ENCODE results near the gene ITGB1BP1.

Gene ITGB1BP1

DNA sequence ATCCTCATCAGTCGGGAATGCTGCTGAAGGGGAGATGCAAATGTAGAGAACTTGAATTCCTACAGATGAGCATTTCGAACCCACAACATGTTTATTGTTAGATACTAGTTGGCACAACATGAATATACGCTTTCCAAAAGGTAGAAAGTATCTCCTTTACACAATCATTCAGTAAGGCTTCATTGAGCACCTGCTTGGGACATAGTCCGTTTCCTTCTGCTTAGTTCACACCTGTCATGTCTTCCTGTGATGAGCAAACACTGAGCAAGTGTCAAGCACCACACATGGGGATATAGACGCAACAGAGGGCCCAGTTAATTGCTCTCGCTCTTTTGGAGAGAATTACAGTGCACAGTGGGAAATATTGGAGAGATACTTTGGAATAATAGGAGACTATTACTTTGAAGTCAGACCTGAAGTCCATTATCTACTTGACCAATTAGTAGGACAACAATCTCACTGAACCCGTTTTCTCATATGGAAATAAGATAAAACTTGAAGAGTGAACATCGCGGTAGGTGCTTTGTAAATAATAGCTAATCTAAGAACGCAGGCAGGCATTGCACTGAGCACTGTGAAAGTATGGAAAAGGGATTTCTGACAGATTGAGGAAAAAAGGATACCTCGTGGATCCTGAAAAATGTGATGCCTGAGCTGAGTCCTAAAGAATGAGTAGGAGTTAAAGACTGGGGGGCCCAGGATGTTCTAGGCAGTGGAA lies 1.3 kb upstream of the ITGB1BP1 start:
- no peak for DNase-seq (ENCODE audit: low read depth)

DNA sequence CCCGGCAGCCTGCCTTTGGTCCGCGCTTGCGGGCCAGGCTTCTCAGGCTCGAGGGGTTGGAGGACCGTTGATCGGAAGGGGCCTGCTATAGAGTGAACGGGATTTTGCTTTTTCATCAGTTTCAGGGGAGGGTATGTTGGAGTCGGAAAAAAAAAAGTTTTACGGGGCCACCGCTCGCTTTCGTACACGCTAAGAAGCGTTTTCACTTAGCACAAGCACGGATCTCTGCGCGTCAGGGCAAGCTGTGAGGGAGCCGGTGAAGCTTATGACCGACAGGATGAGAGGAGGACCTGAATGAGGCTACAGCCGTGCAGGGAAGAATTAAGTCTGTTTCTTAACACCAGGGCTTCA lies 569 bp upstream of the ITGB1BP1 start:
- no peak for DNase-seq (ENCODE audit: low read depth)

DNA sequence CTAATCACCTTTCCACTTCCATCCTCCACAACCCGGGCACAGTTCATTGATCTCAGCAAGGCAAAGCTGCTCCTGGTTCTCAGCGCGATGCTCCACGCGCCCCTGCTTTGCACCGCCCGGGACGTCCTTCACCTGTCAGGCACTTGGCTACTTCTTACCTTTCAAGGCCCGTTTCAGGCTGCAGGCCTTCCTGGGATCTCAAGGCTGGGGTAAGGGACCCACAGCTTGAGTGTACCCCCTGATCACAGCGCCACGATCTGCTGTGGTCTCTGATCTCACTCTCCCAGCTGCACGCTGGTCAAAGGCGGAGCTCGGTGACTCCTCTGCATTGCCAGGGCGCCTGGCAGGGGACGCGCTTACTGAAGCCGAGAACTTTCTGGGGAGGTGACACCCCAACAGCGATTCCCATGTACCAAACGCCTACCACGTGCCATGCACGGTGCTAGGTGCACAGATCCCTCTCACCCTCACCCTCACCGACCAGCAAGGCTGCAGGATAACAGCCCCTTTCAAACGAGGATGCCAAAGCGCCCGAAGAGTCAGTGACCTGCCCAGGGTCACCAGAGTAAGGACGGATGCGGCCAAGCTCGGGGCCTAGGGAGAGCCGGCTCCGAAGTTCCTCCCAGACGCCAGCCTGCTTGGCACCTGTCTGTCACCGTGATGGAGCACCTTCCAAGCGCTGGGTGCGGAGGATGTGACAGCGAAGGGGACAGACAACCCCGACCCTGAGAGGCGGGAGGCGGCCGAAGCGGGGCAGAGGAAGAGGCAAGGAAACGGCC lies 818 bp downstream of the ITGB1BP1 start:
- peak; percentile 13 for DNase-seq (ENCODE audit: low read depth)

DNA sequence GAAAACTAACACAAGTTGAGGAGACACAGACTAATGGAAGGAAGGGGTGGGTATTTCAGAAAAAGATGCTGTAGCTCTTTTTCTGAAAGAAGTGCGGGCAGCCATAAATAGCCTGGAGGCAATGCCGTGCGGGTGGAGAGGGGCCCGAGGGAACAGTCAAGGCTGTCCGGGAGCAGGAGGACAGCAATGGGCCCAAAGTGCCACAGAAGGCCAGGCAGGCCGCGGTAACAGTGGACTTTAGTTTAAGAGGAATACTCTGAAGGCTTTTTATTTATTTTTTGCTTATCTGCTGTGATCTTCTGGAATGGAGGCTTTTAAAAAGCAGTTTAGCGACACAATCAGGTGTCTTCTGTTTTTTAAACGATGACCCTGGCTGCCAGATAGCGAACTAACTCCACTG lies 2.8 kb downstream of the ITGB1BP1 start:
- no peak for DNase-seq (ENCODE audit: low read depth)

DNA sequence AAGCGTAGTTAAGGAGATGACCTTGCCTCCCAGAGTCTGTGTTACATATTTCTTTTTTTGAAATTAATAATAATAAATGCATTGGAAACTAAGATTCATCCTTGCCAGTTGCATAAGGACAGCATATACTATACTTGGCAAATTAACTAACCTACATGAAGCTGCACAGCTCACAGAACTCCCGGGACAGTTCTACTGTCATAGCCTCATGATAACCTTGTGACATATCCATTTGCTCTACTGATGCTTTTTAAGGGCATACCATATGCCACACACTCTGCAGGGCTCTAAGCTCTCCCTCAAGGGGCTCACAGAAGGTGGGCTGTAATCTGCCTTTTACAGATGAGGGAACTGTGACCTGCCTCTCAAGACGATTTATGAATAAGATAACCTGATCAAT lies 3.8 kb downstream of the ITGB1BP1 start:
- no peak for DNase-seq (ENCODE audit: low read depth)

DNA sequence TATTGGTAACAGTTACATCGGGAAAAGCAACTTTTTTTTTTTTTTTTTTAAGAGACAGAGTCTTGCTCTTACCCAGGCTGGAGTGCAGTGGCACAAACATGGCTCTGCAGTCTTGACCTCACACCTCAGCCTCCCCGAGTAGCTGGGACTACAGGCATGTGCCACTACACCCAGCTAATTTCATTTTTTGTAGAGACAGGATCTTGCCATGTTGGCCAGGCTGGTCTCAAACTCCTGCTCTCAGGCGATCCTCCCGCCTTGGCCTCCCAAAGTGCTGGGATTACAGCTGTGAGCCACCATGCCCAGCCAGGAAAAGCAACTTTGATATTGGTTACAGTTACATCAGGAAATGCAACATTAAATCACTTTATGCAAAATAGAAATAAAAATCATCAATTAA lies 4.6 kb downstream of the ITGB1BP1 start:
- no peak for DNase-seq (ENCODE audit: low read depth)

DNA sequence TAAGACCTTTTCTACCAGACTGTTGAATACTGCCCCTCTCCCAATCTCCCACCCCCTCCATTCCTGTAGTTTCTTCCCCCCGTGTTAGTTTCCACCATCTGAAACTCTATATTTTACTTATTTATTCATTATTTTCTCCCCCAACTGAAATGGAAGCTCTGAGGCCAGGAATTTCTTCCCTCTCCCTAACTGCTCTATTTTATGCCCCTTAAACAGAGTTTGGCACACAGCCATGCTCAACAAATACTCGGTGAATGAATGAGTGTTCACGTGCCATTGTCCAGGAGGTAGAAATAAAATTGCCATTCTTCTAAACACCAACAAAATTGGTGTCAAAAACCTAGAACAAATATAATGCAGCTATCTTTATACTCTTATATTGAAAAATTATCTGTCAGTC lies 5.6 kb downstream of the ITGB1BP1 start:
- no peak for DNase-seq (ENCODE audit: low read depth)

DNA sequence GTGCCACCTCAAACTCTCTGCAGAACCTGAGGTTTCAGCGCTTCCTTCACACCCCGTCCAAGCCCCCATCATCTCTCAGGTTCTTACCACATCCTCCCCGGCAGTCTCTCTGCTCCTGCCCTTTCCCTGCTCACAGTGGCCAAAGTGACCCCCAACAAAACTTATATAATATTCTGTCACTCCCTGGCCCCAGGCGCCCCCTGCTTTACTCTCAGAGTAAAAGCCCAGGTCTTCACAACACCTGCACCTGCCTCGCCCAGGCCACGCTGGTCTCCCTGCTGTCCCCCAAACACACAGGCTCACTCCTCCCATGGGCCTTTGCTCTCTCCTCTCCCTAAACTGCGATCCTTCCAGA lies 6.4 kb downstream of the ITGB1BP1 start:
- no peak for DNase-seq (ENCODE audit: low read depth)

DNA sequence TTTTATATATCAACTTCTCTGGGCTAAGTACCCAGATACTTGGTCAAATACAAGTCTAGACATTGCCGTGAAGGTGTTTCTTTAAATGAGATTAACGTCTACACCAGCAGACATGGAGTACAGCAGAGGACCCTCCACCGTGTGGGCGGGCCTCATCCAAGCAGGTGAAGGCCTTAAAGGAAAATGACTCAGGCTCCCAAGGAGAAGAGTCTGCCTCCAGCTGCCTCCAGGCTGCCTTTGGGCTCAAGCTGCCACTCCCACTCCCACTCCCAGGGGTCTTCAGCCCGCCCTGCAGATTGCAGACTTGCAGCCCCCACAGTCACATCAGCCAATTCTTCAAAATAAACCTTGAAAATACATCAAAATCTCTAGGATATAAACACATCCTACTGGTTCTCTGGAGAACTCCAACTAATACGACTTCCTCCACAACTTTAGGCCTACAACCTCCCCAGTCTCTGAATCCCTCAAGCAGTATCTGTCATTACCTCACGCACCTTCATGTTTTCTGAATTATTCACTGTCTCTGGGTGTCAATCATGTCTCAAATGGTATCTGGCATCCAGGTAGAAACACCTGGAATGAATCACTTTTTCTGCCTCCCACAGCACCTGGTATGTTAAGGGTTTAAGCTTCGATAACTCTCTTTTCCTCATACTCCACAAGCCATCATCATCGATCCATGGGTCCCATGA lies 6.9 kb downstream of the ITGB1BP1 start:
- no peak for DNase-seq (ENCODE audit: low read depth)

DNA sequence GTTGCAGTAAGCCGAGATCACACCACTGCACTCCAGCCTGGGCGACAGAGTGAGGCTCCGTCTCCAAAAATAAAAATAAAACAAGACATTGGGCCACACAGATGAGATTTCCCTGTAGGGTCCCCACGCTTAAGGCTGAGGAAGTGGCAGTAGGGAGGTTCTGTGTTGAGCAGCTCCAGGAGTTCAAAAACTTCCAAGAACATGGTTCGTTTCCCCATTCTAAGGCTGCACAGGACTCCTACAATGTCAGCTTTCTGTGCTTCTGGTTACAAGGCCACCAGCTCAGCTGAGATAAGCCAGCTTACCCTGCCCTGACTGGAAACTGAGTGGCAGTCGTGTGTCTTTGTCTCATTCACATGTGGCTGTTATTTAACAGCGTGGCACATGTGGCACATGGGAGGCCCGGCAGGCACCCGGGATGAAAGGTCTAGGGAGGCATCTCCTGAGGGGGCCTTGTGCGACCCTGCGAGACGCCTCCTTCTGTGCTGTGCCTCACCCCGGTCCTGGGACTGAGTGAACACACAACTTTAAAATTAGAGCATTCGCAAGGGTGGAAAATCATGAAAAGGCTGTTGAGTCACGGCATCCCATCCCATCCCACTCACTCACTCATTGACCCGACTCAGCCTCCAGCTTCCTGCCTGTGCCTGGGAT lies 7.7 kb downstream of the ITGB1BP1 start:
- no peak for DNase-seq (ENCODE audit: low read depth)

DNA sequence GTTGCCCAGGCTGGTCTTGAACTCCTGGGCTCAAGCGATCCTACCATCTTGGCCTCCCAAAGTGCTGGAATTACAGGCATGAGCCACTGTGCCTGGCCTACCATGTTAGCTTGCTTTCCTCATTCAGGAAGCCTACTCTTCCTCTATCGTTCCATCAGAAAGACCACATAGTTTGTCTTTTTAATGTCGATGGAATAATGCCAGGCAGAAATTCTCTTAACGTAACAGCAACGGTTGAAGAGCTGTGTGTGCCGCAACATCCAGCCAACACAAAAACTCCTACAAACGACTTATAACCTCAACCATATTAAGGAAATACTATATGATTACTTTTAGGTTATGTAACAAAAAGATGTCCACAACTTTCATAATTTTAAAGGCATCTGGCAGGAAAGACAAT lies 10.5 kb downstream of the ITGB1BP1 start:
- DNase-seq (ENCODE audit: low read depth) = no peak

DNA sequence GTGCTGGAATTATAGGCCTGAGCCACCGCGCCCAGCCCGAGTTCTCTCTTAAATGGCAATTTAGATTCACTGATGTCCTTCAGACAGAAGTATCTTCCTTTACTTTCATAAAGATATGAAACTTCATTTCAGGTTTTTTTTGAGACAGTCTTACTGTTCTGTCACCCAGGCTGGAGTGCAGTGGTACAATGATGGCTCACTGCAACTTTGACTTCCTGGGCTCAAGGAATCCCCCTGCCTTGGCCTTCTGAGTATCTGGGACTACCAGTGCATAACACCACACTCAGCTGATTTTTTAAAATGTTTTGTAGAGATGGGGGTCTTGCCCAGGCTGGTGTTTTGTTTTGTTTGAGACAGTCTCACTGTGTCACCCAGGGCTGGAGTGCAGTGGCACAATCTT lies 13.2 kb downstream of the ITGB1BP1 start:
- no peak for DNase-seq (ENCODE audit: low read depth)

DNA sequence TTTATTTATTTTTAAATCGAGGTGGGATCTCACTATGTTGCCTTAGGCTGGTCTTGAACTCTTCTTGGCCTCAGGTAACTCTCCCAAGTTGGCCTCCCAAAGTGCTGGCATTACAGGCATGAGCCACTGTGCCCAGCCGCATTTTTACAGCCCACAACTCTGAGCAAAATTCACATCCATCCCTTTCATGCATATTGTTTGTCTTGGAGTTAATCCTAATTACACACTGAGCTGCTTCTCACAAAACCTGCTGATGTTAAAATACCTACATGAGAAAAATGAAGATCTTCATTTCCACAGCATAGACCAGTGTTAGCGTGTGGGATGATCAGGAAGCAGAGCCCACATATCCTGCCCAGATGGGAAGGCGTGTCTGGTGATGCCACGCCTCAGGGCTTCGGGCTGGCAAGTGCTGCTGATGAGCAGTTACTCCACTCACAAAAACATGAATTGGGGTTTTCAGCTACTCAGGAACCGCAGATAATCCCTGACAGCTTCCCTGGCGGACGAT lies 14.6 kb downstream of the ITGB1BP1 start:
- DNase-seq (ENCODE audit: low read depth) = no peak

DNA sequence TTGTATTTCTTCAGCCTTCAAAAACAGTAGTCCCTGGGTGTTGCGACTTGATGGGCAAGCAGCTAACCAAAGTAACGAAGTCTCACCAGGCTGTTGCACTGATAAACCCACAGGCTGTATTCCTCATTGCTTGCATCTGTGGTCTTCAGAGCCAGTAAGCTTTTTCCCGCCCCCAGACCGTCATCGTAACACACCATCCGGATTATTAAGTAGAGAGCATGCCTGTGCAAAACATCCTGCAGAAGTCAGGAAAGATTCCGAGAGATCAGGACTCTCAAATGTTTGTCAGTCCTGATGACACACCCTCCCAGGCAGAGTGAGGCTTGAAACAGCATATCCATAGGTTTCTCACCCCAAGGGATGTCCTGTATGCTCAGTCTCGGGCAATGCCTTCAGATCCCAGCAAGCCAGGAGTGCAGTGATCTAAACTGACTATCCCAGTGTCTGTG lies 15.9 kb downstream of the ITGB1BP1 start:
- DNase-seq (ENCODE audit: low read depth) = no peak

DNA sequence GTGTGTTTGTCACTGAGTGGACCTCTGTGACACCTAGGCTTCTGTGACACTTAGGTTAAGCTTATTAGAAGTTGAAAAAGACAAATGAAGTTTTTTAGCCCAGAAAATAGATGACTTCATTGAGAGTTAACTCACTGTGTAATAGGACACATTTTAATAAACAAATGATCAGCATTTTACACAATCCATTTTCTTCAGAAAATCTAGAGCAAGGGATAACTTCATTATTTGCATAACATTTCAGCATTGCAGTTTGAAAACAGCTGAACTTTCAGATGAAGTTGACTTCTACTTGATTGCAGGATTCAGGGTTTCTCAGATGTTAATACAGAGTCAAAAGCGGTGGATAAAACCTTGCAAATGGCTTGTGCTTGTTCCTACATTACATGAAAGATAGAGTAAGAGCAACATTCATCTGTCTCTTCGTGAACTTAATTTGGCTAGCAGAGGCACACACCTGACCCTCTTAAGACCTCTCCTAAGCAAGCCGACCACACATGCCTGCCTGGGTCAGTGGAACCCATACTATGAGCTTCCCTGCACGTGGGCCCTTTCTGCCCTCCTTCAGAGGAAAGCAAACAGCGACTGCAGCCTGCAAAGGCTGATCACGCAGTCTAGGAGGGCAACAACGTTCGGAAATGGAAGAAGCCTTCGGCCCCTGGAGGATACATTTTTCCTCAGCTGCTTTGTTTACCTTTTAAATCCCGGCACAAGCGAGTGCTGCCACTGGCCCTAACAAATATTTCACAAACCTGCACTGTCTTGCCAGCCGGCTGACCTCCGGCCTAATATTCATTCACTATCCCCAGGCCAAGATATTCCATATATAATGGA lies 16.6 kb downstream of the ITGB1BP1 start:
- no peak for DNase-seq (ENCODE audit: low read depth)

DNA sequence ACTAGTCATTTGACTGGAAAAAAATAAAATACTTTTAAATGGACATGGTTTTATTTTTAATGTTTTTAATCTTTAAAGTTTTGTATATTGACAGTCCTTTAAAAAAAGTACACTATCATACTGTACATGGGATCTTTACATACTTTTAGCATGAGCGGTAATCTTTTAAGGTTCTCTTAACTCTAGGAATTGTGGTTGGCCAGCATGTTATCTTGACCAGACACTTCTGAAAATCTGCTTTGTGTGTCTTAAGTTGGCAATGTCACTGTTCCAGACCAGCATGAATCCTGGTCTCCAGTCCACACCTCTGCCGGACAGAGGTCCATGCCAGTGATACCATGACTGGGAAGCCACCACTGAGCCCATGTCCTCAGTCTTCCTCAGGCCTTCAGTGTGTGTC lies 17.7 kb downstream of the ITGB1BP1 start:
- DNase-seq (ENCODE audit: low read depth) = no peak

DNA sequence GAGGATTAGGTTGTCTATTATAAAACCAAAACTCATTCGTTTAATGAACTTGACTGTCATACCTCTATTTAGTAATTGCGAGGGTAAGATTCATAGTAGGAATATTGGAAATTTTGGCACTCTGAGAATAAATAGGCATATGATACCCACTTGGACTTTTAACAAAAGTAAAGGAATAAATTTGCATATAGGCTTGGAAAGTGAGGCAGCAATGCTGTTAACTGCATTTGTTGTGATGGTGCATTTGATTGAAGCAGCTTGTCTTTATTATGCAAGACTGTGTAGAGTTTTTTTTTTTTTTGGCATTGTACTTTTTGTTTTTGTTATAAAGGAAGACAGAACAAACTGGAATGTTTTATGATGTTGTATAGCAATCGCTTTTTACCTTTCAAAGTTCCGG lies 18.9 kb downstream of the ITGB1BP1 start:
- DNase-seq (ENCODE audit: low read depth) = no peak

DNA sequence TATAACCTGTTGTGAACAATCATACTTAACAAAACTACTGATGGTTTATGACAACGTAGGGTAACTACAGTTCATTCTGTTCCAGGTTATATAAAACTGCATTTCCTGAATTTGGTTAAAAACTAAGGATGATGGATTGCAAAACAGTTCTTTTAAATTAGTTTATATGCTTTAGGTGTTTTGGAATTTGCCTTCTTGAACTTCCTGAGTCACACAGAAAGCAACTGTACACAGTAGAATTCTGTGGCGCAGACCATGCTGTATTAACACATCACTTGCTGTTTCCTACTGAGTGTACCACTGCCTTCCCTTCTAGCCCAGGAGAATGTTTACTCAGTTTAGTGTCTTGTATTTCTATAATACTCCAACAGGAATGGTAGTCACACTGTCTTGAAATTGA lies 19.4 kb downstream of the ITGB1BP1 start:
- no peak for DNase-seq (ENCODE audit: low read depth)

DNA sequence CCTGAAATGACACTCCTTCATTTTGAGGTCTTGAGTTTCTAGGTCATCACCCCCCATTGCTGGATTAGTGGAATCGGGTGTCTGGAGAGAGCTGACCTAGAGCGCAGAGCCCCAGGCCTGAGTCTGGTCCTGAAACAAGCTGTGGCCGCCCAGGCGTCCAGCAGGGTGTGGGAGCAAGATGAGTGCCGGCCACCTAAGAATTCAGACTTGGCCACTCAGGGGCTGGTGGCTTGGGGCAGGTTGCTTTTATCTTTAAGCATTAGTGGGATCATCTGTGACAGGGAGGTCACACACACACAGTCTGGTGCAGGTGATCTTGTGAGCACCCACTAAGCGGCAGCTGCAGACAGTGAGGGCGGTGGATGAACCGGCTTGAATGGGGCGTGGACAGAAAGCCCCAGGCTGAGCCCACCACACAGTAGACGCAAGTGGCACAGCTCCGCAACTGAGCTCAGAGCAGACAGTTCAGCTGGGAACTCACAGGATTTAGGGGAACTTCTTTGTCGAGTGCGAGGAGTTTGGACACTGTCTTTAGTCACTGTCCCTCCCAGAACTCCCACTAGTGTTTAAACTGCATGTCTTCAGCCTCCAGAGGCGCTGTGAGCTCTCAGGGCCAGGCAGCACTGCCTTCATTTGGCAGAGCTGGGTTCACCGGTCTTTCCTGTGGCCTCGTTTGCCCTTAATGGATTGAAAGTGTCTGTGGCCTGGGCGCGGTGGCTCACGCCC lies 21.5 kb downstream of the ITGB1BP1 start:
- no peak for DNase-seq (ENCODE audit: low read depth)

DNA sequence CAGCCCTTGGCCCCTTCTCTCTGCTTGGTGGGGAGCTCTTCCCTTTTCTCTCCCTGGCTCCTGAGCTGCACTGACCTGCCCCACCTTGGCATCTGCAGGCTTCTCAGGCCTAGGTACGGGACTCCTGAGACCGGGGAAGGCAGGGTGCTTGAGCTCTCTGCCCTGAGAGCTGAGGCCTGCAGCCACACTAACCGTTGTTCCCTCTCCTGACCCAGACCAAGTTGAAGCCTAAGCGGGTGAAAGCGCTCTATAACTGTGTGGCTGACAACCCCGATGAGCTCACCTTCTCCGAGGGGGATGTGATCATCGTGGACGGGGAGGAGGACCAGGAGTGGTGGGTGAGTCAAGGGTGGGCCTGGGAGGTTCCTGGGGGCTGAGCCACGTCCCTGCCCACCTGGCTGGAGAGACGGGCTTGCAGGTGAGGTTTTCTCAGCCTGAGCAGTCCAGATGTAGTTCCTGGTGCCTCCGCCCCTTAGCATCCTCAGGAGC lies 22.2 kb downstream of the ITGB1BP1 start:
- no peak for DNase-seq (ENCODE audit: low read depth)

All from T-helper 22 cell (primary cell).